GM21367 (cell line): ENCODE results near the gene AGK.

ENCODE experiments used
- ATAC-seq: cut with Tn5 transposase; IDR thresholded peaks from one replicate; pipeline ENCODE4 v1.9.1; 2021; ENCODE audit not compliant: unreplicated experiment

AGK gene, protein sequence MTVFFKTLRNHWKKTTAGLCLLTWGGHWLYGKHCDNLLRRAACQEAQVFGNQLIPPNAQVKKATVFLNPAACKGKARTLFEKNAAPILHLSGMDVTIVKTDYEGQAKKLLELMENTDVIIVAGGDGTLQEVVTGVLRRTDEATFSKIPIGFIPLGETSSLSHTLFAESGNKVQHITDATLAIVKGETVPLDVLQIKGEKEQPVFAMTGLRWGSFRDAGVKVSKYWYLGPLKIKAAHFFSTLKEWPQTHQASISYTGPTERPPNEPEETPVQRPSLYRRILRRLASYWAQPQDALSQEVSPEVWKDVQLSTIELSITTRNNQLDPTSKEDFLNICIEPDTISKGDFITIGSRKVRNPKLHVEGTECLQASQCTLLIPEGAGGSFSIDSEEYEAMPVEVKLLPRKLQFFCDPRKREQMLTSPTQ

DNA sequence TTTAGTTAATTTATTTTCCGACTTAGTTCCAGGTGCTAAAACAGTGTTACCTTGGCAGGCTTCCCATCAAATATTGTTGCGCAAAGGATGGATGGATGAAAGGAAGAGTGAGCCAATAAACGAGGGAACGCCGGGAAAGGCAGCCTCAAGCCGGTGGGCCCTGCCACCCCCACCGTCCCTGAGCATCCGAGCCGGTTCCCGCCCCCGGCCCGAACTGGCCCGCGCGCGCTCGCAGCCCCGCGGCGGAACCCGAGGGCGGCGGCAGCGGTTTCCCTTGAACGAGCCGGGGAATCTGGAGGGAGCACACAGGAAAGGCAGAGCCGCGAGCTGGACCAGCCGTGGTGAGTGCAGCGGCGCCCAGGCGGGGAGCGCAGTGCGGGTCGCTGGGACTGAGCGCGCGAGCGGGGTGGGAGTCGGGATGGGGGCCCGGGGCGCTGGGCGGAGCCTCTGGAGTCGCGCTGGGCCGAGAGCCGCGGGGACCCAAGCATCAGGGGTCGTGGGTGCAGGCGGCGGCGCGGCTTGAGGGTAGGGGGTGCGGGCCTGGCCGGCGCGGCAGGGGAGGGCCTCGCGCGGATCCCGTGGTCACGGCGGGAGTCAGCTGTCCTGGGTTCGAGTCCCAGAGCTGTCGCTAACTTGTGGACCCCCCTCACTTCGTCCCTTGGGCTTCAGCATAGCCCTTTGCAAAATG is at the start of gene AGK:
AGK (plus strand) TSS at position 317 of the 688 bp plus-strand sequence. CDS start 4,057 bp downstream, outside the sequence.
- ATAC-seq = peak; percentile 87

DNA sequence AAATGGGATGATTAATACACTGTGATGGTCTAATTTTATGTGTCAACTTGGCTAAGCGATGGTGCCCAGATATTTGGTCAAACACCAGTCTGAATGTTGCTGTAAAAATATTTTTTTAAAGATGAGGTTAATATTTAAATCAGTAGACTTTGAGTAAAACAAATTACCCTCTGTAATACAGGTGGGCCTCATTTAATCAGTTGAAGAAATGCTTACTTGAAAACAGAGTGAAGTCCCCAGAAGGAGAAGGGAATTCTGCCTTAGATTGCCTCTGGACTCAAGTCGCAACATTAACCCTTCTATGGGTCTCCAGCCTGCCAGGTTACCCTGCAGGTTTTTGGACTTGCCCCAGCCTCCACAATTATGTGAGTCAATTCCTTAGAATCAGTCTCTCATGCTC is 49.8 kb upstream of the AGK start:
- ATAC-seq = no peak

DNA sequence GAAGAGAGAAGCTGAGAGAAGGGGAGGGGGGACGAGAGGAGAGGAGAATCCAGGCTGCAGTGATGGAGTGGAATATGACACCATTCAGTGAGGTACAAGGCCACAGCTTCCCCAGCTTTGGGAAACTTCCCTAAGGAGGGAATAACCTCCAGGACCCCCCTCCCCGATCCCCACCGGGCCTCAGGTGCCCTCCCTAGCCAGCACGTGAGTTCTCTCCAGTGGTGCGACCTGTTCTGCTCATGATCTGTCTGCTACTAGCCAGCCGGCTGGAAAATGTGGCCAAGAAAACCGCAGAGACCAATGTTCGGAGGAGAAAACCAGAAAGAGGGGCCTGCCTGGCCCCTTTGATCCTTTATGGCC is 39.9 kb upstream of the AGK start:
- ATAC-seq = no peak

DNA sequence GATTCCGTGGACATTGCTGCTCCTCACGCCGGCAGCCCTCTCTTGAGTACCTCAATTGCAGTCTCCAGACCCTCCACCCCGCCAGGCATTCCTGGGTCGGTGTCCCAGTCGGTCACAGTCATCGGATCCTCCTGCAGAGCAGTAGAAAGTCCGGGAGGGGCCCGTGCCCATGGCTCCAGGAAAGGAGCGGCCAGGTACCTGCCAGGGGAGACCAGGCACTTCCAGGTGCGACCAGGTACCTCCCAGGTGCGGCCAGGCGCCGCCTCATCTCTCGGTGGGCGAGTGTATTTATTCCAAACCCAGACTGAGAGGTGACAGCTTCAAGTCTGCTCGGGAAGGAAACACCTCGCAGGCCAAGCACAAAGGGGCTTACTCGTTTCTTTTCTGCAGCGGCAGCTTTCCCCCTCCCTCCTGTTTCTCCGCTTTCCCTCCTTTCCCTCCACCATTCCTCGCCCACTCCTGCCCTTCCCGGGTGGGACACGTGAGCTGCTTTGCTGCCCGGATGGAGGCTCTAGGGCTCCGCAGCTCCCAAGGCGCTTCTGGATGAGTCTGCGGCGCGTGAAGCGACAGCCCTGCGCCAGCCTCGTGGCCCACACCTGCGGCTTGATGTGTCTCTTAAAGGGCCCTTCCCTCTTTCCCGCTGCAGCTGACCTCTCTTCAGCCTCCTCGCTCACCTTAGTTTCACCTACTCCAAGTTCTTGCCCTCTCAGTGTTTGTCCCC is 39.4 kb upstream of the AGK start:
- no peak for ATAC-seq

DNA sequence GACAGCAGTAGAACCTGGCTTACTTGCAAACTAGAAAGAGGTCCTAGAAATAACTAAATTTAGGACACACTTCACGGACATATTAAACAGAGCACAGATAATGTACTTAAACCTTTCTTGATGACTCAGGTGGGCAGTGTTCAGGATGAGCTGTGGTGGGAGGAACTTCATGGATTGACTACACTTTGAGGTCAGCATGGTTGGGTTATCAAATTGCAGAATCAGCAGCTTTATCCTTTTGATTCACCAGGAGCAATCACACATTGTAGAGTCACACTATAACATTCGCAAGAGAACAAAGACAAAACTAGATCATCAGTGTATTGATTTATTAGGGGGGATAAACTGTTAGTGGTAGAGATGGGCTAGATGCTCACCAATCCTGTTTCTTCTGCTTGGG is 38.6 kb upstream of the AGK start:
- ATAC-seq = no peak

DNA sequence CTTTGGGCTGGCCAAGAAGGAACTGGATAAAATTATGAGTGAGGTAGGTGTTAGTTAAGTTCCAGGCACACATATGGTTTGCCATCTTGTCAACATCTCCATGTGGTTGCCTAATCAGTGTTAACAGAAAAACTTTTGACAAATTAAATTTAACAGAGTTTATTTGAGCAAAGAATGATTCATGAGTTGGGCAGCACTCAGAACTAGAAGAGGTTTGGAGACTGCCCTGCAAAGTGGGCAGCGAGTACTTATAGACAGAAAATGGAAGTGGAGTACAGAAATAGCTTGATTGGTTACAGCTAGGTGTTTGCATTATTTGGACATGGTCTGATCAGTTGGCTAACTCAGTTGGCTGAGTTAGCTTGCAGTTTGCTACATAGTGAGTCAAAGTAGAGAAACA is 37.5 kb upstream of the AGK start:
- no peak for ATAC-seq

DNA sequence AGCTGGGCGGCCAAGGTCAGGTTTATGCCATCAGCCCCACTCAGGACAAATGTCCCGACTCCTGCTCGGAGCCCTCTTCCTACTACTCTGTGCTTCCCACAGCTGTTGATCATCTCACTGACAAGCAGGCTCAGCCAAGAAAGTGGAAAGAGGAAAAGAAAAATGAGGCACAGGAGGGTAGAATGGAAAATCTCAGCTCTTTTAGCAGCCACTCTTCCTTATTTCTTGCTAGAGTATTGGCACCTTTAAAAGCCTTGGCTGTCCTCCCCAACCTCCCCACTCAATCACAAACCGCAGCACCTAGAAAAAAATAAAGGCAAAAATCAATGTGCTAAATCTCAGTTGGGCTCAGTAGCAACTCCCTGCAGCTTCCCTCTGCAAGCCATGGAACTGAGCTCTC is 35.3 kb upstream of the AGK start:
- ATAC-seq = no peak

DNA sequence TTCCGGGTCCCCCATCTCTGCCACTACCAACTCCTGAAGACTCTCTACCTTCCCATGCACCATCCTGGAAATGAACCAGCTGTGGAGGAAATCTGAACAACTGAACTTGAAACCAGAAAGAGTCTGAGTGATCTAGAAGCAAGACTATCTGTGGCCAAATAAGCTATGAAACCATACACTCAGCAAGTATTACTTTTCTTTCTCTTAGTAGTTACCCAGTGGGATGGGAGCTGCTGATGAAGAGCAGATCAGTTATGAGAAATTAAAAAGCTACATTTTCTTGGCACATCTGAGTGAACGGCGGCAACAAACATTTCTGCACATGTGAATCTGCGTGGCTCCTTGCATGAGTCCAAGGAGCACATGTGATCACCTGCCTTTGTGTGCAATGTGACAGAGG is 31.6 kb upstream of the AGK start:
- ATAC-seq = no peak

DNA sequence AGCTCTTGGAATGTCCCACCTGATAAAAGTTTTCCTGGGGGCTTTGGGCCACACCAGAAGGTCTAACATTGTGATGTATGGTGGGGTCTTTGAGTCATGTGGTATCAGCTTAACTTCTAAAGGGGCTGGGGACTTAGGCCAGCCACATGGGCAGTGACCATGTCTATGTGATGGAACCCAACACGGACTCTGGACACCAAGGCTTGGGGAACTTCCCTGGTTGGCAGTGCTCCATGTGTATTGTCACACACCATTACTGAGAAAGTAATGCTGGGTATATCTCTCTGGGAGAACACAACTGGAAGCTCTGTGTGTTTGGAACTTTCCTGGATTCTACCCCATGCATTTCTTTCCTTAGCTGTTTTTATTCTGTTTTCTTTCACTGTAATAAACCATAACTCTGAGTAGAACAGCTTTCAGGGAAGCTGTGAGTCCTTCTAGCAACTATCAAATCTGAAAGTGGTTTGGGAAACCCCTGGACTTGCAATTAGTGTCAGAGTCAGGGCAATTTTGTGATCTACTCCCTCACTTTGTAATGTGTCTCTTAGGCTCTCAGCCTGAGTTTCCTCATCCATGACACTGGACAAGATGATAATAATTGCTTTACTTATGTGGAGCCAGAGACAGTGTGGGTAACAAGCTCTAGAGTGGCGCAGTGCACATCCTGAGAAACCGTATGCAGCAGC is 28.4 kb upstream of the AGK start:
- ATAC-seq = no peak

DNA sequence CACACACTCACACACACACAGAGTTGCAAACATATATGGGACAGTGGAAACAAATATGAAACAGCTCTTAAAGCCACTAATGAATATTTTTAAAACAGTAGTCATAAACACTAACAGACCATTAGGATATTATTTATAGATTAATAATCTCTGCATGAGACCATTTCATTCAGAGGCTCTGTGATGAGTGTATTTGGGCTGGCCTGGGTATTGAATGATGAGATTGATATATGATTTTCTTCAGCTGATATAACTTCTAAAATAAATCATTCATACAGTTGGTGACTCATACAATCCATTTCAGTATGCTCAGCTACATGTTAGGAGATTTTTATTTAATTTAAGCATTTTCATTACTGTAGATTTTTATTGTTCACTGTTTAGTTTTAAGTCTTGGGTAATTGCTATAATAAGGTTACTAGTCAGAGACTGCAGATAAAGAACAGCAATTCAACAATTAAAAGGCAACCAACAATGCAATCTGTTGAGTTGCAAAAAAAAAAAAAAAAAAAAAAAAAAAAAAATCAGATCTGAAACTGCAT is 25.2 kb upstream of the AGK start:
- ATAC-seq = no peak

DNA sequence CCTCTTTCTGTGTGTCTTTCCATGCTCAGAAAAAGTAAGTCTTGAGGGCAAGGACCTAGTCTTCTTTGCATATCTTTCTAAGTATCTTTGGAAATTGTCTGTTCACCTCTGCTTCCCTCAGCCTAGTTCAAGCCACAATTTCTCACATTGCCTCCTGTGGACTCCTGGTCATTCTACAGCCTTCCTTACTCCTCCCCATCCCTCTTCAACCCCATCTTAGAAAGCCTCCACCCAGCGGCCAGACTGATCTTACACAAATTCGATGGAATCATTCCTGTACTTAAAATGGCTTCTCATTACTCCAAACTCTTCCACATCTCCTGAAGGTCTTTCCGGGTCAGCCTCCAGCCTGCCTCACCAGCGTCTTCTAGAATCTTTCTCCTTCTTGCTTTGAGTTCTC is 24.1 kb upstream of the AGK start:
- ATAC-seq = no peak

DNA sequence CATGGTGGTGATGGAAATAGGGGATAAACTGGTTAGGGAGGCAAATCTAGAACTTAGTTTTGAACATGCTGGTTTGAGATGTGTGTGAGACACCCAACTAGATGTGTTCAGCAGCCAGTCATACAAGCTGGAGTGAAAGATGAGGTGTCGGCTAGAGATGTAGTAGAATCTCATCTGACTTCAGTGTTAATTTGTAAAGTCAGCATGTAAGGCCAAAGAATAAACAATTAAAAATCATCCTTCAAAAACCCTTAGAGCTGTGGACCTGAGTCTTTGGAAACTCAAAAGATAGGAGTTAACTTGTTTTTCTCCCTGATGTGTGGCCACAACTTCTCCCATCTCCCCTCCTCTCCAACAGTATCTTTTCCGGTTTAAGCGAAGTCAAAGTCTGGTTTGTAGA is 22.8 kb upstream of the AGK start:
- ATAC-seq = no peak

DNA sequence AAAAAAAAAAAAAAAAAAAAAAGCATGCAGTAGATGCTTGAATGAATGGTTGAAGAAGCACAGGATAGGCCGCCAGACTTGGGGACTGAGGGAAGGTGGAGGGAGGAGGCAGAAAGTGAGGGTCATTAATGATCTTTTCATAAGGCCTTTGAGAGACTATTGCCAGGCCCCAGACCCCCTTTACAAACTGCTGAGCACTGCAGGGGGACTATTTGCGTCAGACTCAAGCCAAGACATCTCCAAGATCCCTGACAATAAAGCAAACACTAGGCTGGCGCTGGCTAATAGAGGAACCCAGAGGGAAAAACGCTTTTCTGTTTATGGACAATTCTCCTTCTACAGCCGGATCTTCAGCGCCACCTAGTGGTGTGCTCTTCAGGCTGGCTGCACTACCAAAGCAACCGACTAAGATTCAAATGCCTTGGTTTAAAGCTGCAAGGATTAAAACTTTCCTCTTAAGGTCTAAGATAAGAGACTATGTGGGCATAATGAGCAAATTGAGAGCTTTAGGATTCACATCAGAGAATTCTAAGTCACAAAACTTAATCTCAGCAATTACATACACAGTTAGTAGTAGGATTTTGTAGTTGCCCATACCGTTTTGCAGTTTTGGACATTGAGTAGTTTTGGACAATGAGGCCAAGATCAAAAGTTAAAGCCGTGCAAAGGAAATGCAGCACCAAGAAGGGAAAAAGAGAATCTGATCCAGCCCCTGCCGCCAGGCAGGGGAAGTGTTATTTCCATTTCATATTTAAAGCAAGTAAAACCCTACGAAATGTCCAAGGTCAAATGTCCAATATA is 17.9 kb upstream of the AGK start:
- no peak for ATAC-seq

DNA sequence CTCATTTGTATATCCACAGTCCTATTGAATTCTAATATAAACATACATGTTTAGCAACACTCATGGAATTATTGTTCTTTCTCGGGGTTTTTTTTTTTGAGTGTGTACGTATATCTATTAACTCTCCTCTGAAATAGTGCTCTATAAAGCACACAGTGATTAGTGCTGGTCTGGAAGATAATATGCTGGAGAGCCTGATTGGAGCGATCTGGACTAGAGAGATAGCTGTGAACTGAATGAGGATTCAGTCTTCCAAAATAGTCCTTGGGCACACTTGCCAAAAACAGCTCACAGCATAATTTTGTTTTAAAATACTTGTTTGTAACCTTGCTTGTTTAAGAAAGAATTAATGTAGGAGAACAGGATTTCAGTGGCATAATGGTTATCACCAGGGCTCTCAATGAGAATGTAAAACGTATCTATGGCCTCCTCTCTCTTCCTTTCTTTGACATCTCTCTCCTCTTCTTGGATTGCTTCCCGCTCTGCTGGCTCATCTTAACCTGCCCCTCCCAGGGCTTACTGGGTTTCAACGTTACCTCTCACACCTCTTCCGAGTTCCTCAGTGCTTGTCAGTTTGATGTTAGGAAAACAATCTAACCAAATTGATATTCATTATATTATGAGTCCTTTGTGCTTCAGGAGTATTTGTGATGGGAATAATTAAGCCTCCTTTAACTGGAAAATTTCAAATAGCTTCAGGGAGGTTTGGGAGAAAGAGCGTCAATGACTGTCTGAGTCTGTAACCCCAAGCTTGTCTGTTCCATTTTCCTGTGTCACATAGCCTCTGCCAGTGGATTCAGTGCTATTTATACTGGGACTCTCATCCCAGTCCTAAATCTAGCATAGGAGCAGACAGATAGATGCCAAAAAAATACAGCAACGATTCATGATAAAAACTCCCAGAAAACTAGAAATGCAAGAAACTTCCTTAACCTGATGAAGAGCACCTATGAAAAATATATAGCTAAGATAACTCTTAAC is 16.2 kb upstream of the AGK start:
- no peak for ATAC-seq

DNA sequence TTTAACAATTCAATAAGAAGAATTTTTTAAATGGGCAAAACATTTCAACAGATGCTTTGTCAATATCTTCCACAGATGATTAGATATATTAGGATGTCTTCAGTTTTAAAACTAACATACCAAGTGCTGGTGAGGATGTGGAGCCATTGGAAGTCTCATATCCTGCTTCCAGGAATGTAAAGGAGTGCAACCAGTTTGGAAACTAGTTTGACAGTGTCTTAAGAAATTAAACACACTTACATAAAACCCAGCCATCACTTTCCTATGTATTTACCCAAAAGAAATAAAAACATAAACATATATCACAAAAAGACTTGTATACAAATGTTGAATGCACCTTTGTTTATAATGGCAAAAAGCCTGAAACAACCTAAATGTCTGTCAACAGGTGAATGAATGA is 13.3 kb upstream of the AGK start:
- ATAC-seq = no peak

DNA sequence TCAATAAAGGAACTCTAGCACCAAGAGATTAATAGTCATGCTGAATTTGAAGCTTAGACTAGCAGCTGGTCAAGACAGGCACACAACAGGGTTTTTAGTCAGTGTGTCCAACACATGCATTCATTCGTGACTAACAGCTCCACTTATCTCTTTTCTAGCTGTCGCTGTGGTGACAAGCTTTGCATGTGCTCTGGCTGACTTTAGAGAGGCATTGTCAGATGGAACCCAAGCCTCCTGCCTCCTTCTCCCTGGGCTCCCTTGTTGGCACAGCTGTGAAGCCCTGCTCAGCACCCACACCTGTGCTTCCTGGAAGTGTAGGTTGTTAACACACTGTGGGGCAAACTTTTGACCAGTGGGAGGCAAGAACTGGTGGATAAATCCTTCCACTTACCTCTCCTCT is 9.8 kb upstream of the AGK start:
- ATAC-seq = no peak

DNA sequence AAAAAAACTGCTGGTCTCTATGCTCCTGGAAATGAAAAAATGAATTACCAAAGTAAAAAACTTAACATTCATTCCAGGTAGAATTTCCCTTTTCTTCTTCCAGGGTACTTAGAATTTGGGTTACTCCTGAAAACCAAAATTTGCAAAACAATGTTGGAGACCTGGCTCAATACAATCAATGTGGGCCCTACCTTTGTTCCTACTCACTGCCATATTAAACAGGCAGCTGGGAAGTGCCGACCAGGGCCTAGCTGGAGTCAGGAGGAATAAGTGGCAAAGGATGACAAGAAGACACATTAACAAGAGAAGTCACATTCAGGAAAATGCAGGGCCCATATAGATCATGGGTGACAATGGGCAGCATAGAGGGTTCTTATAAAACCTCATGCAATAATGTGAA is 6.4 kb upstream of the AGK start:
- ATAC-seq = no peak

DNA sequence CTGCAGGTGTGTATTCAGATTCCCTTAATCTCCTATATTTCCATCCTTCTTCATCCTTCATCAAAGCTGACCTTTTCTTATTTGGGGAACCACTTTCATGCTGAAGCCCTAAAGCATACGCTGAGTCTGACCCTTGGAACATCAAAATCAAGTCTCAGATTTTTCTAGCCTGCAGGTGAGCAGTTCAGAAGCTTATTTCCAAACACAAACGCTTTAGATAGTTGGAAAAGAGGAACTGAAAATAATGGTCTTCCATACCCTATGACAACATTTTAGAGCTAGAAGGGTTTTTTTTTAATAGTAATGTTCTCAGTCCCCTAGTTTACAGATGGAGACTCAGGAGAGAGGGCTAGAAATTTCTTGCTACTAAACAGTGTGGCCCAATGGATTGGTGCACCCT is 1.6 kb upstream of the AGK start:
- no peak for ATAC-seq

DNA sequence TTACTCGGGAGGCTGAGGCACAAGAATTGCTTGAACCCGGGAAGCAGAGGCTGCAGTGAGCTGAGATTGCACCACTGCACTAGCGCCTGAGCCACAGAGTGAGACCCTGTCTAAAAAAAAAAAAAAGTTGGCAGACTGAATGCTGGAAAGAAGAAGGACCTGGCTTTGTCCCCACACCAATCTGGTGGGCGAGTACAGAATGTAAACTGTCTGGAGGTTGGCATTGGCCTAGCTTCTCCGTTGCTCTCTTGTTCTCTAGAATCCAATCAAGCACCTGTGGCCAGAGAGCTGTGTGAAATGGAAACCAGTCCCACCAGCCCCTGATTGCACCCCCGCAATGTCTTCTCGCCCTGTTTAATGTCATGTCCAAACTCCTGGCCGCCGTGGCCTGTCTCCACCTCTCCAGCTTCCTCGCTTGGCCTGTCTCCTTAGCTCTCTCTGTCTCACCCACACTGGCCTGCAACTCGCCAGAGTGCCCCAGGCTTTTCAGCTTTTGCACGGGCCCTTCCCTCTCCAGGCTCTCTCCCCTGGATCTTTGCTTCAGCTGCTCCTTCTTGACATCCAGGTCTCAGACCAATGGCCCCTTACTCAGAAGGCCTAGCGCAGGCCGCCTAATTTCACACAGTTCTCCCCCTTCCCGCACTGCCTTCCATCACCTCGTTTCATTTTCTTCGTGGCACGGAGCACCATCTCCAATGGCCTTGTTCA is 670 bp upstream of the AGK start:
- no peak for ATAC-seq
